HepG2 (cell line): ENCODE measurements around the gene FCRLA. TPM values are rescaled to one million over a fixed set of nuclear protein-coding genes. Genes with fewer than 3 reads are reported as not detected.

Experiments used
- ARNT ChIP-seq: fragments of 450-650 bp; IDR thresholded peaks from 2 replicates; pipeline ENCODE4 v1.6.1; 2017
- BCLAF1 ChIP-seq: fragments of 450-650 bp; IDR thresholded peaks from 2 replicates; pipeline ENCODE4 v1.6.1; 2017; ENCODE audit warnings: mild to moderate bottlenecking
- CAMTA2 ChIP-seq: sonication (generic); formaldehyde crosslinking; IDR thresholded peaks from 2 replicates; pipeline ENCODE4 v1.4.0; 2020; ENCODE audit warnings: mild to moderate bottlenecking, missing genetic modification reagents, borderline replicate concordance
- ETS1 ChIP-seq: sonication (generic); formaldehyde crosslinking; IDR thresholded peaks from 2 replicates; pipeline ENCODE4 v1.4.0; 2020; ENCODE audit warnings: missing genetic modification reagents
- HNRNPH1 ChIP-seq: fragments of 200-400 bp; formaldehyde crosslinking; optimal IDR thresholded peaks from 2 replicates; pipeline ENCODE3; 2017; ENCODE audit warnings: mild to moderate bottlenecking, low read depth, low read length
- HNRNPK ChIP-seq: fragments of 200-400 bp; formaldehyde crosslinking; IDR thresholded peaks from 2 replicates; pipeline ENCODE4 v1.6.1; 2018; ENCODE audit warnings: low read length, low read depth, moderate library complexity, mild to moderate bottlenecking; ENCODE audit not compliant: poor library complexity, severe bottlenecking
- KLF13 ChIP-seq: sonication (generic); formaldehyde crosslinking; IDR thresholded peaks from 2 replicates; pipeline ENCODE4 v1.4.0; 2020; ENCODE audit warnings: mild to moderate bottlenecking, missing genetic modification reagents
- KLF15 ChIP-seq: sonication (generic); formaldehyde crosslinking; IDR thresholded peaks from 2 replicates; pipeline ENCODE4 v1.8.1; 2023; ENCODE audit warnings: borderline replicate concordance, mild to moderate bottlenecking, inconsistent platforms, missing genetic modification reagents, mixed read lengths
- NFYC ChIP-seq: IDR thresholded peaks from 2 replicates; pipeline ENCODE4 v1.6.1; 2016; ENCODE audit warnings: missing genetic modification reagents, missing compliant biosample characterization
- NR2F6 ChIP-seq, 2 experiments: IDR thresholded peaks; 2 replicates each; pipeline ENCODE4 v1.6.1; 2016; ENCODE audit warnings: antibody characterized with exemption in 1 of 2, mild to moderate bottlenecking in 1 of 2
- RFX1 ChIP-seq: fragments of 450-650 bp; IDR thresholded peaks from 2 replicates; pipeline ENCODE4 v1.6.1; 2017
- SIN3B ChIP-seq: fragments of 150-350 bp; IDR thresholded peaks from 2 replicates; pipeline ENCODE4 v1.6.1; 2014; ENCODE audit warnings: low read length
- SKI ChIP-seq: fragments of 450-650 bp; IDR thresholded peaks from one replicate; pipeline ENCODE4 v1.6.1; 2018; ENCODE audit warnings: mild to moderate bottlenecking; ENCODE audit not compliant: partially characterized antibody
- SMAD1 ChIP-seq: sonication (generic); formaldehyde crosslinking; IDR thresholded peaks from 2 replicates; pipeline ENCODE4 v1.4.0; 2020; ENCODE audit warnings: missing genetic modification reagents, low read depth, mild to moderate bottlenecking, borderline replicate concordance
- SNAI1 ChIP-seq: sonication (generic); formaldehyde crosslinking; IDR thresholded peaks from 2 replicates; pipeline ENCODE4 v1.5.0; 2020; ENCODE audit warnings: mild to moderate bottlenecking, missing genetic modification reagents, borderline replicate concordance
- SPEN ChIP-seq: sonication (generic); formaldehyde crosslinking; IDR thresholded peaks from 2 replicates; pipeline ENCODE4 v1.5.1; 2020; ENCODE audit warnings: low read depth, mild to moderate bottlenecking, missing genetic modification reagents
- TCF7 ChIP-seq: sonication (generic); IDR thresholded peaks from 2 replicates; pipeline ENCODE4 v1.6.1; 2016; ENCODE audit warnings: antibody characterized with exemption, low read depth
- TEF ChIP-seq: sonication (generic); formaldehyde crosslinking; IDR thresholded peaks from 2 replicates; pipeline ENCODE4 v1.5.0; 2020; ENCODE audit warnings: missing genetic modification reagents
- TOPORS ChIP-seq: sonication (generic); formaldehyde crosslinking; IDR thresholded peaks from 2 replicates; pipeline ENCODE4 v1.8.0; 2023; ENCODE audit warnings: mild to moderate bottlenecking, missing genetic modification reagents
- WIZ ChIP-seq: sonication (generic); formaldehyde crosslinking; IDR thresholded peaks from 2 replicates; pipeline ENCODE4 v1.5.1; 2020; ENCODE audit warnings: mild to moderate bottlenecking, missing genetic modification reagents
- ZBTB20 ChIP-seq: sonication (generic); formaldehyde crosslinking; IDR thresholded peaks from 2 replicates; pipeline ENCODE4 v1.8.1; 2023; ENCODE audit warnings: missing genetic modification reagents, low read depth, mild to moderate bottlenecking, borderline replicate concordance
- ZBTB44 ChIP-seq: sonication (generic); formaldehyde crosslinking; IDR thresholded peaks from 2 replicates; pipeline ENCODE4 v1.4.0; 2020; ENCODE audit warnings: missing genetic modification reagents
- ZNF251 ChIP-seq: sonication (generic); formaldehyde crosslinking; IDR thresholded peaks from 2 replicates; pipeline ENCODE4 v1.9.0; 2021; ENCODE audit warnings: mild to moderate bottlenecking, missing genetic modification reagents
- ZNF414 ChIP-seq: sonication (generic); formaldehyde crosslinking; IDR thresholded peaks from 2 replicates; pipeline ENCODE4 v1.5.0; 2020; ENCODE audit warnings: missing genetic modification reagents
- ZNF777 ChIP-seq: sonication (generic); formaldehyde crosslinking; IDR thresholded peaks from 2 replicates; pipeline ENCODE4 v1.4.0; 2020; ENCODE audit warnings: missing genetic modification reagents
- polyA plus RNA-seq, 8 experiments: library from polyadenylated mRNA; depleted of rRNA in 3 of 8; stranded (reverse) in 7 of 8; unstranded in 1 of 8; fragments of >200 nt; fragmentation: Illumina TruSeq in 4 of 8; extraction: Trizol in 4 of 8; gene quantifications; 2 replicates each; pipeline versions ENCODE4 v1.2.1 to v1.2.3, GENCODE V29; 2011 to 2016; ENCODE audit warnings: low read depth in 4 of 8, missing spikeins in 1 of 8, mixed read lengths in 1 of 8; ENCODE audit not compliant: insufficient read depth in 1 of 8
- total RNA-seq, 5 experiments: library from RNA; depleted of rRNA; stranded (reverse); fragments of >200 nt; fragmentation: Illumina TruSeq; extraction: Trizol; gene quantifications; 2 replicates each; pipeline ENCODE4 v1.2.3, GENCODE V29; 2016; ENCODE audit warnings: low read depth in 1 of 5
- TF ChIP-seq, protein P1 (sequence below): sonication (generic); formaldehyde crosslinking; IDR thresholded peaks from 2 replicates; pipeline ENCODE4 v1.4.0; 2020; ENCODE audit warnings: mild to moderate bottlenecking, missing genetic modification reagents

The FCRLA gene
- total and polyA plus RNA-seq, 2 of the 13 experiments (the other 11 are each of a cell fraction or from before 2014, with no cell fraction given), result not detected

DNA sequence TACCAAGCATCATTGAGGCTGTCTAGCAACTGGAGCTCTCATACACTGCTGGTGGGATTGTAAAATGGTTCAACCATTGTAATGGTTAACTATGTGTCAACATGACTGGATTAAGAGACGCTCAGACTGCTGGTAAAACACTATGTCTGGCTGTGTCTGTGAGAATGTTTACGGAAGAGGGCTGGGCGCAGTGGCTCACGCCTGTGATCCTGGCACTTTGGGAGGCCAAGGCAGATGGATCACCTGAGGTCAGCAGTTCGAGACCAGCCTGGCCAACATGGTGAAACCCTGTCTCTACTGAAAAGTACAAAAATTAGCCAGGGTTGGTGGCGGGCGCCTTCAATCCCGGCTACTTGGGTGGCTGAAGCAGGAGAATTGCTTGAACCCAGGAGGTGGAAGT lies 4.8 kb upstream of the FCRLA start (continued):
- TF ChIP-seq RFX1 (no peak), CAMTA2 (CRISPR knock-in tag) (no peak), ZNF777 (CRISPR knock-in tag) (no peak), TCF7 (no peak), NR2F6 (IDR thresholded peaks at IDR 0.05) (no peak), NR2F6 (CRISPR knock-in tag; IDR thresholded peaks at IDR 0.05) (peak; percentile 78), ZNF251 (no peak), TEF (no peak), BCLAF1 (no peak), KLF13 (CRISPR knock-in tag) (no peak), WIZ (CRISPR knock-in tag) (no peak), ZBTB44 (CRISPR knock-in tag) (no peak), TOPORS (CRISPR knock-in tag) (no peak), ZBTB20 (CRISPR knock-in tag) (peak; percentile 39; the same call in 1 of the 2 replicates), HNRNPH1 (no peak), SIN3B (no peak), SNAI1 (CRISPR knock-in tag) (no peak), SKI (peak; percentile 98), ARNT (no peak), ETS1 (CRISPR knock-in tag) (no peak), SMAD1 (CRISPR knock-in tag) (no peak), KLF15 (CRISPR knock-in tag) (no peak), NFYC (CRISPR knock-in tag) (no peak), HNRNPK (no peak), SPEN (CRISPR knock-in tag) (no peak), ZNF414 (CRISPR knock-in tag) (no peak)
- TF ChIP-seq, protein P1, sequence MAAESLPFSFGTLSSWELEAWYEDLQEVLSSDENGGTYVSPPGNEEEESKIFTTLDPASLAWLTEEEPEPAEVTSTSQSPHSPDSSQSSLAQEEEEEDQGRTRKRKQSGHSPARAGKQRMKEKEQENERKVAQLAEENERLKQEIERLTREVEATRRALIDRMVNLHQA (CRISPR knock-in tag), result no peak
